ENCODE results near the gene PAFAH1B2.

Gene PAFAH1B2

GRCh38 chr11:117197516-117198456 lies 53.7 kb downstream of the PAFAH1B2 start:
- Histone ChIP-seq H3K27me3 (ENCODE audit: insufficient read depth, insufficient read length) (no peaks in the 10 kb centered on the region), H3K9me3 (ENCODE audit: insufficient read depth, low read length) (no peaks in the 10 kb centered on the region), H3K4me1 (ENCODE audit: insufficient read depth, insufficient read length) (peaks cover 10% of the 10 kb centered on the region), H3K36me3 (ENCODE audit: insufficient read depth, insufficient read length, low read length) (peaks cover 69% of the 10 kb centered on the region), H3K9ac (ENCODE audit: insufficient read length, low read depth) (no peak overlapping the region), H3K4me3 (ENCODE audit: insufficient read length, low read depth) (no peak overlapping the region)
- no peak for TF ChIP-seq YY1 (IDR thresholded peaks at IDR 0.05; ENCODE audit: insufficient read depth, insufficient read length)
- TF ChIP-seq SUZ12 (IDR thresholded peaks at IDR 0.05; ENCODE audit: extremely low read depth, insufficient read depth, insufficient read length): no peak
- TF ChIP-seq ZNF274 (IDR thresholded peaks at IDR 0.05; ENCODE audit: low read depth, low read length): no peak
- DNase-seq (ENCODE audit: low read depth, low spot score): peak; percentile 50

DNA sequence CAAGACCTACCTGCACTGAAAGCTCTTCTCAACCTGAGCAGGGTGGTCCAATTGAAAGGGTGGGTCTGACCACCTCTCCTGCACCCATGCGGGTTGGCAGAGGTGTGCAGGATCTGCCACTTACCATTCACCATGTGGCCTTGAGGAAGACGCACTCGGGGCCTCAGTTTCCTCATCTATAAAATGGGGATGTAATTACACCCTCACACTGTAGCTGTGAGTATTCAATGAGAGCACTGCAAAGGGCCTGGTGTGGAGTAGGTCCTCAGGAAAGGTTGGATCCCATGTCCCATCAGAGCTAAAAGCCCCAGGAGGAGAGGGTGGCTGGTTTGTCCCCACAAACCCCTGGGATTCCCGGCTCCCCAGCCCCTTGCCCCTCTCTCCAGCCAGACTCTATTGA lies 54.5 kb downstream of the PAFAH1B2 start:
- peaks cover 72% of the 10 kb centered on the region for H3K36me3 ChIP-seq (ENCODE audit: insufficient read depth, insufficient read length, low read length)
- no peaks in the 10 kb centered on the region for H3K27me3 ChIP-seq (ENCODE audit: insufficient read depth, insufficient read length)
- DNase-seq (ENCODE audit: low read depth, low spot score): no peak
- H3K4me1 ChIP-seq (ENCODE audit: insufficient read depth, insufficient read length): peaks cover 10% of the 10 kb centered on the region
- H3K4me3 ChIP-seq (ENCODE audit: insufficient read length, low read depth): peak overlapping the region; percentile 9
- TF ChIP-seq ZNF274 (IDR thresholded peaks at IDR 0.05; ENCODE audit: low read depth, low read length) (no peak), YY1 (IDR thresholded peaks at IDR 0.05; ENCODE audit: insufficient read depth, insufficient read length) (no peak), SUZ12 (IDR thresholded peaks at IDR 0.05; ENCODE audit: extremely low read depth, insufficient read depth, insufficient read length) (no peak)
- peak overlapping the region; percentile 38 for H3K9ac ChIP-seq (ENCODE audit: insufficient read length, low read depth)
- no peaks in the 10 kb centered on the region for H3K9me3 ChIP-seq (ENCODE audit: insufficient read depth, low read length)

- H3K4me1 ChIP-seq (ENCODE audit: insufficient read depth, insufficient read length): peaks cover 10% of the 10 kb centered on the region
- H3K4me3 ChIP-seq (ENCODE audit: insufficient read length, low read depth): peak within 1 kb of the TSS; percentile 38
- peak; percentile 87 for DNase-seq (ENCODE audit: low read depth, low spot score)
- H3K9me3 ChIP-seq (ENCODE audit: insufficient read depth, low read length): no peaks in the 10 kb centered on the region
- TF ChIP-seq ZNF274 (IDR thresholded peaks at IDR 0.05; ENCODE audit: low read depth, low read length): no peak
- no peak for TF ChIP-seq SUZ12 (IDR thresholded peaks at IDR 0.05; ENCODE audit: extremely low read depth, insufficient read depth, insufficient read length)
- peak within 1 kb of the TSS; percentile 79 for H3K9ac ChIP-seq (ENCODE audit: insufficient read length, low read depth)
- H3K27me3 ChIP-seq (ENCODE audit: insufficient read depth, insufficient read length): no peaks in the 10 kb centered on the region
- H3K36me3 ChIP-seq (ENCODE audit: insufficient read depth, insufficient read length, low read length): peaks cover 74% of the 10 kb centered on the region
Observed at GRCh38 chr11:117199053-117199915, 55.2 kb downstream of the PAFAH1B2 start, which contains the start of gene TAGLN. Gene TAGLN, plus strand, starts transcription at chr11:117199370. Its CDS starts 3,644 bp downstream, at chr11:117203014.

DNA sequence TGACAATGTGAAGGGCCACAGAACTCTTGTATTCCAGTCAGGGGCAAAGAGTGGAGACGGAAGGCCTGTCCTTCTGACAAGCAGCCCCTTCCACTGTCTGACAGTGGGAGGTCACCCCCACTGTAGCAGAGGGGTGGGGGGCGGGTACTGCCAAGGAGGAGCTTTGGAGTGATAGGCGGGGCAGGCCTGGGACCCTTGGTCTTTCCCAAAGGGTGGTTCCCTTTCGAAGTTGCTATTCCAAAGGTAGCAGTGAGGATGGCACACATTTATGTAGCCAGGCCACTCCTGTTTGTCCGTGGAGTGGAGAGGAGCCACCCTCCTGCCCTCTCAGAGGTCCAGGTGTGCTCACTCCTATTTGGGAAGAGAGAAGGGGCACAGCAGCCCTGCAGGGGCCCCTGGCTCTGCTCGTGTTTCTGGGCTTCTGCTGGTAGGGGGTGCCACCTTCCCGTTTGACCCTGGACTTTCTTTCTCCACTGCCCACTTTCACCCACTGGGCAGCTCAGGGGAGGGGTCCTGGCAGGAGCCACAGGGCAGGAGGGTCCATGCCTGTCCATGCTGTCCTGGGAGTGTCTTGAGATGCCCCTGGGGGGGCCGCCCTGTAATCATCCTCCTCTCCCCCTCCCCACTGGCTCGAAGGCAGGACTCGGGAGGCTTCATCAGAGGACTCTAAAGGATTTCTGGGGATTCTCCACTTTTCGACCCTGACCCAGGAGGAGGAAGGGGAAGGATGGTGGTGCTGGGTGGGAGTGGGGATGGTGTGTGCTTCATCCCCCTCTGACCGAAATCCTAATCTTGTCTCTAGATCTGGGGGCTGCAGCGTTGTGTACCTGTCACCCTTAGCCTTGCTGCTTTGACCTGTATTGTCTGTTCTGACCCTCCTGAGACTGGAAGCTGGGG lies 56.1 kb downstream of the PAFAH1B2 start:
- Histone ChIP-seq H3K36me3 (ENCODE audit: insufficient read depth, insufficient read length, low read length) (peaks cover 78% of the 10 kb centered on the region), H3K4me1 (ENCODE audit: insufficient read depth, insufficient read length) (peaks cover 10% of the 10 kb centered on the region), H3K9me3 (ENCODE audit: insufficient read depth, low read length) (no peaks in the 10 kb centered on the region), H3K4me3 (ENCODE audit: insufficient read length, low read depth) (peak overlapping the region; percentile 38), H3K9ac (ENCODE audit: insufficient read length, low read depth) (peak overlapping the region; percentile 79), H3K27me3 (ENCODE audit: insufficient read depth, insufficient read length) (no peaks in the 10 kb centered on the region)
- DNase-seq (ENCODE audit: low read depth, low spot score): no peak
- no peak for TF ChIP-seq ZNF274 (IDR thresholded peaks at IDR 0.05; ENCODE audit: low read depth, low read length)
- no peak for TF ChIP-seq YY1 (IDR thresholded peaks at IDR 0.05; ENCODE audit: insufficient read depth, insufficient read length)
- TF ChIP-seq SUZ12 (IDR thresholded peaks at IDR 0.05; ENCODE audit: extremely low read depth, insufficient read depth, insufficient read length): no peak

- Histone ChIP-seq H3K9ac (ENCODE audit: insufficient read length, low read depth) (no peak overlapping the region), H3K4me3 (ENCODE audit: insufficient read length, low read depth) (no peak overlapping the region), H3K27me3 (ENCODE audit: insufficient read depth, insufficient read length) (no peaks in the 10 kb centered on the region), H3K9me3 (ENCODE audit: insufficient read depth, low read length) (no peaks in the 10 kb centered on the region), H3K36me3 (ENCODE audit: insufficient read depth, insufficient read length, low read length) (peaks cover 75% of the 10 kb centered on the region), H3K4me1 (ENCODE audit: insufficient read depth, insufficient read length) (peaks cover 10% of the 10 kb centered on the region)
- TF ChIP-seq ZNF274 (IDR thresholded peaks at IDR 0.05; ENCODE audit: low read depth, low read length): no peak
- no peak for TF ChIP-seq SUZ12 (IDR thresholded peaks at IDR 0.05; ENCODE audit: extremely low read depth, insufficient read depth, insufficient read length)
- TF ChIP-seq YY1 (IDR thresholded peaks at IDR 0.05; ENCODE audit: insufficient read depth, insufficient read length): no peak
- DNase-seq (ENCODE audit: low read depth, low spot score): no peak
Observed at GRCh38 chr11:117200813-117201657, 56.9 kb downstream of the PAFAH1B2 start.
